PC-9 (cell line): Measurements from ENCODE around the gene SMAD6.

Experiments used
- EZH2 ChIP-seq: fragments of 200-600 bp; sonication (generic); IDR thresholded peaks from 2 replicates; pipeline ENCODE4 v1.8.0; 2017; ENCODE audit warnings: antibody characterized with exemption, low read depth
- TF ChIP-seq, protein P1 (sequence below): fragments of 200-600 bp; sonication (generic); conservative IDR thresholded peaks from 2 replicates; pipeline ENCODE4 v1.6.1; 2017; ENCODE audit warnings: mixed run types, antibody characterized with exemption, mild to moderate bottlenecking, moderate library complexity

- TF ChIP-seq, protein P1, sequence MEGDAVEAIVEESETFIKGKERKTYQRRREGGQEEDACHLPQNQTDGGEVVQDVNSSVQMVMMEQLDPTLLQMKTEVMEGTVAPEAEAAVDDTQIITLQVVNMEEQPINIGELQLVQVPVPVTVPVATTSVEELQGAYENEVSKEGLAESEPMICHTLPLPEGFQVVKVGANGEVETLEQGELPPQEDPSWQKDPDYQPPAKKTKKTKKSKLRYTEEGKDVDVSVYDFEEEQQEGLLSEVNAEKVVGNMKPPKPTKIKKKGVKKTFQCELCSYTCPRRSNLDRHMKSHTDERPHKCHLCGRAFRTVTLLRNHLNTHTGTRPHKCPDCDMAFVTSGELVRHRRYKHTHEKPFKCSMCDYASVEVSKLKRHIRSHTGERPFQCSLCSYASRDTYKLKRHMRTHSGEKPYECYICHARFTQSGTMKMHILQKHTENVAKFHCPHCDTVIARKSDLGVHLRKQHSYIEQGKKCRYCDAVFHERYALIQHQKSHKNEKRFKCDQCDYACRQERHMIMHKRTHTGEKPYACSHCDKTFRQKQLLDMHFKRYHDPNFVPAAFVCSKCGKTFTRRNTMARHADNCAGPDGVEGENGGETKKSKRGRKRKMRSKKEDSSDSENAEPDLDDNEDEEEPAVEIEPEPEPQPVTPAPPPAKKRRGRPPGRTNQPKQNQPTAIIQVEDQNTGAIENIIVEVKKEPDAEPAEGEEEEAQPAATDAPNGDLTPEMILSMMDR: no peak
- TF ChIP-seq EZH2: no peak
Measured at GRCh38 chr15:66746231-66746605, 44.2 kb downstream of the SMAD6 start.
